NT2/D1 (cell line): ENCODE measurements around the gene NSUN2.

Experiments used
- SUZ12 ChIP-seq: IDR thresholded peaks from 2 replicates; pipeline ENCODE4 v1.6.1; 2011; ENCODE audit not compliant: insufficient read length, insufficient read depth; ENCODE audit errors: extremely low read depth
- YY1 ChIP-seq: IDR thresholded peaks from 2 replicates; pipeline ENCODE4 v1.6.1; 2011; ENCODE audit not compliant: insufficient read length, insufficient read depth
- ZNF274 ChIP-seq: IDR thresholded peaks from 2 replicates; pipeline ENCODE4 v1.6.1; 2011; ENCODE audit warnings: mild to moderate bottlenecking, low read depth, low read length

GRCh38 chr5:6574111-6574510 is 58.7 kb downstream of the NSUN2 start:
- TF ChIP-seq YY1 (no peak), ZNF274 (no peak), SUZ12 (no peak)
